PC-3 (cell line): ENCODE results near the gene MAP1LC3B2. TPM values are rescaled to one million over a fixed set of nuclear protein-coding genes. Genes with fewer than 3 reads are reported as not detected.

Experiments
- ATAC-seq: fragments of 200-7000 bp; cut with Tn5 transposase; 2 replicates; pipeline ENCODE4 v1.9.1; 2020; ENCODE audit warnings: mild to moderate bottlenecking, moderate library complexity
- BruUV-seq: library from RNA; stranded (reverse); fragments of 400-500 nt; replicated peaks from 2 replicates; lab custom pipeline; 2021; lab: Mats Ljungman, UMichigan
- CTCF ChIA-PET: fragments of 300-600 bp; sonication (Branson Sonifier 250); formaldehyde crosslinking; loops from one replicate; lab custom pipeline; 2022; ENCODE audit warnings: antibody characterized with exemption; lab: Charles Lee
- POLR2A ChIA-PET: fragments of 300-600 bp; sonication (Branson Sonifier 250); formaldehyde crosslinking; loops from one replicate; lab custom pipeline; 2022; ENCODE audit warnings: antibody characterized with exemption; ENCODE audit not compliant: unreplicated experiment; lab: Charles Lee
- DNase-seq: peaks from one replicate; pipeline ENCODE4 v3.0.0-alpha.2; 2015
- H2AFZ ChIP-seq: fragments of 300-600 bp; sonication (generic); 2 replicates; pipeline ENCODE4 v1.6.0; 2016; ENCODE audit warnings: antibody characterized with exemption, low read length
- H3F3A ChIP-seq: fragments of 300-600 bp; sonication (generic); one replicate; pipeline ENCODE4 v1.6.0; 2017; ENCODE audit warnings: antibody characterized with exemption, low read length, control low read depth, mild to moderate bottlenecking; ENCODE audit not compliant: unreplicated experiment
- H3K27ac ChIP-seq: fragments of 300-600 bp; sonication (generic); 2 replicates; pipeline ENCODE4 v1.5.1; 2016; ENCODE audit warnings: mild to moderate bottlenecking, low read length
- H3K27me3 ChIP-seq: fragments of 300-600 bp; sonication (generic); 2 replicates; pipeline ENCODE4 v1.6.1; 2016; ENCODE audit warnings: low read length, mixed read lengths
- H3K36me3 ChIP-seq: fragments of 300-600 bp; sonication (generic); 2 replicates; pipeline ENCODE4 v1.6.1; 2016; ENCODE audit warnings: low read depth, mixed run types, low read length, mixed read lengths
- H3K4me1 ChIP-seq: fragments of 300-600 bp; sonication (generic); 2 replicates; pipeline ENCODE4 v1.5.1; 2016; ENCODE audit warnings: low read length; ENCODE audit not compliant: insufficient read depth
- H3K4me2 ChIP-seq: fragments of 300-600 bp; sonication (generic); 2 replicates; pipeline ENCODE4 v1.6.0; 2016; ENCODE audit warnings: low read length
- H3K4me3 ChIP-seq: fragments of 300-600 bp; sonication (generic); 2 replicates; pipeline ENCODE4 v1.5.1; 2016; ENCODE audit warnings: mild to moderate bottlenecking, low read length, mixed read lengths
- H3K79me2 ChIP-seq: fragments of 300-600 bp; sonication (generic); 2 replicates; pipeline ENCODE4 v1.6.1; 2017; ENCODE audit warnings: low read length, mixed read lengths
- H3K9ac ChIP-seq: fragments of 300-600 bp; sonication (generic); 2 replicates; pipeline ENCODE4 v1.6.0; 2016; ENCODE audit warnings: mild to moderate bottlenecking, low read length
- H3K9me2 ChIP-seq: fragments of 300-600 bp; sonication (generic); replicated peaks from 2 replicates; pipeline ENCODE4 v1.6.1; 2016; ENCODE audit warnings: mixed run types, low read length, mixed read lengths
- H3K9me3 ChIP-seq: fragments of 300-600 bp; sonication (generic); 2 replicates; pipeline ENCODE4 v1.6.1; 2016; ENCODE audit warnings: low read length, mixed read lengths
- H4K20me1 ChIP-seq: fragments of 300-600 bp; sonication (generic); 2 replicates; pipeline ENCODE4 v1.6.1; 2016; ENCODE audit warnings: low read length, mixed read lengths
- EZH2 ChIP-seq: fragments of 300-600 bp; sonication (generic); IDR thresholded peaks from one replicate; pipeline ENCODE4 v1.6.1; 2017; ENCODE audit warnings: antibody characterized with exemption, mild to moderate bottlenecking, low read length; ENCODE audit not compliant: unreplicated experiment
- EZH2phosphoT487 ChIP-seq: fragments of 300-600 bp; sonication (generic); IDR thresholded peaks from 2 replicates; pipeline ENCODE4 v1.6.1; 2018; ENCODE audit warnings: mild to moderate bottlenecking, antibody characterized with exemption, low read length, borderline replicate concordance
- intact Hi-C: fragments of 100-400 bp; cut with micrococcal nuclease; formaldehyde crosslinking; loops from 2 replicates; pipeline ENCODE4 v1.9.0; 2023
- total RNA-seq: library from RNA; depleted of rRNA; stranded (reverse); fragments of >200 nt; gene quantifications from 2 replicates; pipeline ENCODE4 v1.2.3, GENCODE V29; 2014
- TF ChIP-seq, protein P1 (sequence below): fragments of 300-600 bp; sonication (generic); conservative IDR thresholded peaks from 2 replicates; pipeline ENCODE4 v1.5.1; 2017; ENCODE audit warnings: antibody characterized with exemption, low read depth, mild to moderate bottlenecking, low read length

MAP1LC3B2 gene
- total RNA-seq, 1 experiment from 2014 or later, result not detected

DNA sequence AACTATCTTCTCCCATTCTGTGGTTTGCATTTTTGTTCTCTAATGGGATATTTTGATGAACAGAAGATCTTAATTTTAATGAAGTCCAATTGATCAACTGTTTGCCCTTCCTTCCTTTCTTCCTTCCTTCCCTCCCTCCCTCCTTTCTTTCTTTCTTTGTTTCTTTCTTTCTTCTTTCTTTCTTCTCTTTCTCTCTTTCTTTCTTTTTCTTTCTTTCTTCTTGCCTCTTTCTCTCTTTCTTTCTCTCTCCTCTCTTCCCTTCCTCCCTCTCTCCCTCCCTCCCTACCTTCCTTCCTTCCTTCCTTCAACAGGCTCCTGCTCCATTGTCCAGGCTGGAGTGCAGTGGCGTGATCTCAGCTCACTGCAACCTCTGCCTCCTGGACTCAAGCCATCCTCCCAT, 18.9 kb downstream of the MAP1LC3B2 start:
- Histone ChIP-seq H3F3A (no peaks in the 10 kb centered on the region), H3K9me2 (no peaks in the 10 kb centered on the region), H3K36me3 (no peaks in the 10 kb centered on the region), H2AFZ (no peak overlapping the region), H3K27me3 (no peaks in the 10 kb centered on the region), H3K4me2 (no peak overlapping the region), H3K9ac (no peak overlapping the region), H3K4me3 (no peak overlapping the region), H3K79me2 (no peaks in the 10 kb centered on the region), H3K4me1 (no peaks in the 10 kb centered on the region), H3K9me3 (no peaks in the 10 kb centered on the region), H4K20me1 (no peaks in the 10 kb centered on the region), H3K27ac (no peak overlapping the region)
- DNase-seq, result no peak
- intact Hi-C loops, result no loop called here
- TF ChIP-seq, protein P1, sequence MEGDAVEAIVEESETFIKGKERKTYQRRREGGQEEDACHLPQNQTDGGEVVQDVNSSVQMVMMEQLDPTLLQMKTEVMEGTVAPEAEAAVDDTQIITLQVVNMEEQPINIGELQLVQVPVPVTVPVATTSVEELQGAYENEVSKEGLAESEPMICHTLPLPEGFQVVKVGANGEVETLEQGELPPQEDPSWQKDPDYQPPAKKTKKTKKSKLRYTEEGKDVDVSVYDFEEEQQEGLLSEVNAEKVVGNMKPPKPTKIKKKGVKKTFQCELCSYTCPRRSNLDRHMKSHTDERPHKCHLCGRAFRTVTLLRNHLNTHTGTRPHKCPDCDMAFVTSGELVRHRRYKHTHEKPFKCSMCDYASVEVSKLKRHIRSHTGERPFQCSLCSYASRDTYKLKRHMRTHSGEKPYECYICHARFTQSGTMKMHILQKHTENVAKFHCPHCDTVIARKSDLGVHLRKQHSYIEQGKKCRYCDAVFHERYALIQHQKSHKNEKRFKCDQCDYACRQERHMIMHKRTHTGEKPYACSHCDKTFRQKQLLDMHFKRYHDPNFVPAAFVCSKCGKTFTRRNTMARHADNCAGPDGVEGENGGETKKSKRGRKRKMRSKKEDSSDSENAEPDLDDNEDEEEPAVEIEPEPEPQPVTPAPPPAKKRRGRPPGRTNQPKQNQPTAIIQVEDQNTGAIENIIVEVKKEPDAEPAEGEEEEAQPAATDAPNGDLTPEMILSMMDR, result no peak
- TF ChIP-seq EZH2phosphoT487 (no peak), EZH2 (no peak)
- no TSS peak for BruUV-seq
- no peak for ATAC-seq
- CTCF ChIA-PET, result interaction anchor here (0.6 kb wide), 1 partner anchor 171 kb away, joined by 4 read pairs; no protein-coding TSS in a partner anchor
- POLR2A ChIA-PET, result no interaction called here

DNA sequence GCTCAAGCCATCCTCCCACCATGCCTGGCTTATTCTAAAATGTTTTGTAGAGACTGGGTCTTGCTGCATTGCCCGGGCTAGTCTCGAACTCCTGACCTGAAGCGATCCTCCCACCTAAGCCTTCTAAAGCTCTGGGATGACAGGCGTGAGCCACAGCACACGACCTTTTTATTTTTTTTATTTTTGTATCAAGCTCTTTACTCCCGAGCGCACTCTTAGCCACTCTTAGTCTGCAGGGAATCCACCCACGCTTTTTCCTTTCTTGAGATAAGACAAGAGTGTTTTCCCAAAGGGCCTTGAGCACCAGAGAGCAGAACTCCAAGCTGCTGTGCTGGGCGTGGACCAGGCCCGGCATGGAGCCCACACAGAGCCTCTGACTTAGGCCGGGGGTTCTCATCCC, 23.4 kb downstream of the MAP1LC3B2 start:
- no peak overlapping the region for H3K27ac ChIP-seq
- no peaks in the 10 kb centered on the region for H3F3A ChIP-seq
- intact Hi-C loops, result no loop called here
- no peak overlapping the region for H3K4me3 ChIP-seq
- H3K79me2 ChIP-seq, result no peaks in the 10 kb centered on the region
- ChIA-PET CTCF (no interaction called here), POLR2A (no interaction called here)
- H3K4me1 ChIP-seq, result no peaks in the 10 kb centered on the region
- H3K9me2 ChIP-seq, result no peaks in the 10 kb centered on the region
- ATAC-seq (no peak), DNase-seq (no peak)
- no peaks in the 10 kb centered on the region for H3K36me3 ChIP-seq
- H2AFZ ChIP-seq, result no peak overlapping the region
- no peaks in the 10 kb centered on the region for H4K20me1 ChIP-seq
- no TSS peak for BruUV-seq
- H3K4me2 ChIP-seq, result no peak overlapping the region
- no peaks in the 10 kb centered on the region for H3K9me3 ChIP-seq
- no peak overlapping the region for H3K9ac ChIP-seq
- TF ChIP-seq EZH2phosphoT487 (no peak), EZH2 (no peak)
- TF ChIP-seq, protein P1, result no peak
- no peaks in the 10 kb centered on the region for H3K27me3 ChIP-seq

DNA sequence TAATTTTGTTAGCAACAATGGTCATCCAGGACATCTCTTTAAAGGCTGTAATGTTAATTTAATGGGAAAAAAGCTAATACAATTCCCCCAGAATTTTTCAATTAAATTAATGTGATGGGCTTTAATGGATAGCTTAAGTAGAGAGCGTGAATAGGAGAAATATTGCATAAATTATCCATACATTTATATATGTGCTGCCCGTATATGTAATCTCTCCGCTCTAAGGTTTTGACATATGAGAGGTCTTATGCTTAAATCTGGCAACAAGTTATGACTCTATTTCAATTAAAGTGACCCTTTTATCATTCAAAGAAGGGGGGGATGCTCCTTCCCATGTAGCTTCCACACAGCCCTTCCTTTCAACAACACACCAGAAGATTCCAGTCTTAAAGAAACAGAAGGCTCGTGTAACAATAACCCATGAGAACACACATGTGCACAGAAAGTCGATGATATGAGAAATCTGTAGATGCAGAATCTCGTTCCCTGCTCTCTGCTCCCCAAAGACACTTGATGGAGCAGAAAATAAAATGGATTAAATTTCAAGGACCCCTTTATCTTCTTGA, 24.0 kb downstream of the MAP1LC3B2 start:
- Histone ChIP-seq H3K4me3 (no peak overlapping the region), H3K27me3 (no peaks in the 10 kb centered on the region), H3F3A (no peaks in the 10 kb centered on the region), H3K9ac (no peak overlapping the region), H3K27ac (no peak overlapping the region), H3K9me2 (no peaks in the 10 kb centered on the region), H3K9me3 (no peaks in the 10 kb centered on the region), H3K79me2 (no peaks in the 10 kb centered on the region), H4K20me1 (no peaks in the 10 kb centered on the region), H3K4me1 (no peaks in the 10 kb centered on the region), H3K4me2 (no peak overlapping the region), H3K36me3 (no peaks in the 10 kb centered on the region), H2AFZ (no peak overlapping the region)
- TF ChIP-seq, protein P1, result no peak
- TF ChIP-seq EZH2, result no peak
- TF ChIP-seq EZH2phosphoT487, result no peak
- ChIA-PET CTCF (no interaction called here), POLR2A (no interaction called here)
- intact Hi-C loops, result no loop called here
- no TSS peak for BruUV-seq
- DNase-seq, result no peak
- ATAC-seq, result no peak
